Kasumi-1 (cell line): ENCODE measurements around the gene AWAT2.

Experiments
- DNase-seq, 2 experiments: peaks; one replicate each; lab custom pipeline; 2025; lab: John Stamatoyannopoulos, UW

AWAT2 gene

GRCh38 chrX:70049925-70050324 is at the start of gene AWAT2:
Gene AWAT2 (minus strand): TSS chrX:70049938. CDS start chrX:70049932, 6 bp downstream.
- no peak for DNase-seq

- DNase-seq: peak in 1 of 2 experiments; percentile 1
These were observed 46.3 kb upstream of the AWAT2 start for GRCh38 chrX:70096052-70096451.

GRCh38 chrX:70092247-70092646 is 42.5 kb upstream of the AWAT2 start:
- no peak for DNase-seq

- no peak for DNase-seq
These were observed 40.0 kb upstream of the AWAT2 start for GRCh38 chrX:70089604-70090297.

GRCh38 chrX:70088751-70089150 is 39.0 kb upstream of the AWAT2 start:
- DNase-seq: no peak

GRCh38 chrX:70087857-70088630 is 38.3 kb upstream of the AWAT2 start:
- DNase-seq: peak in 1 of 2 experiments; percentile 5

GRCh38 chrX:70084592-70085240 is 35.0 kb upstream of the AWAT2 start:
- no peak for DNase-seq

GRCh38 chrX:70082723-70083122 is 33.0 kb upstream of the AWAT2 start:
- no peak for DNase-seq

GRCh38 chrX:70079870-70080269 is 30.1 kb upstream of the AWAT2 start:
- no peak for DNase-seq

GRCh38 chrX:70079297-70079696 is 29.6 kb upstream of the AWAT2 start:
- DNase-seq: no peak

GRCh38 chrX:70066646-70067045 is 16.9 kb upstream of the AWAT2 start:
- no peak for DNase-seq

- DNase-seq: no peak
These were observed 13.3 kb upstream of the AWAT2 start for GRCh38 chrX:70062961-70063550.

- no peak for DNase-seq
These were observed 12.3 kb upstream of the AWAT2 start, which contains the start of gene OTUD6A for GRCh38 chrX:70062076-70062475. Gene OTUD6A (plus strand): TSS chrX:70062457. CDS start chrX:70062525, 68 bp downstream.

- DNase-seq: no peak
These were observed 4.7 kb upstream of the AWAT2 start for GRCh38 chrX:70054391-70054790.

- no peak for DNase-seq
These were observed 3.3 kb upstream of the AWAT2 start for GRCh38 chrX:70052895-70053615.

- DNase-seq: no peak
These were observed 332 bp downstream of the AWAT2 start for GRCh38 chrX:70049406-70049805.

- peak; percentile 14 to 23 for DNase-seq
These were observed 2.8 kb downstream of the AWAT2 start for GRCh38 chrX:70046978-70047377.

- DNase-seq: no peak
These were observed 5.0 kb downstream of the AWAT2 start for GRCh38 chrX:70044541-70045245.

GRCh38 chrX:70043685-70044084 is 6.1 kb downstream of the AWAT2 start:
- DNase-seq: no peak

- no peak for DNase-seq
These were observed 7.1 kb downstream of the AWAT2 start for GRCh38 chrX:70042399-70043371.
